HG02840 (cell line): ENCODE measurements around the gene ZNF736.
"Not testable (repeated sequence)": the region's sequence is repeated elsewhere in the genome, so short reads cannot be mapped to it uniquely, and the experiment has no call there.

ENCODE experiments used
- ATAC-seq: cut with Tn5 transposase; IDR thresholded peaks from one replicate; pipeline ENCODE4 v1.9.1; 2021; ENCODE audit warnings: mild to moderate bottlenecking, moderate library complexity, moderate number of reproducible peaks; ENCODE audit not compliant: unreplicated experiment, low FRiP score

The ZNF736 gene

GRCh38 chr7:64313740-64314491 lies at the start of gene ZNF736:
ZNF736 (plus strand) TSS chr7:64313961; CDS start chr7:64314151, 190 bp downstream.
- ATAC-seq: peak; percentile 100

GRCh38 chr7:64266341-64266919 lies 47.3 kb upstream of the ZNF736 start:
- no peak for ATAC-seq

GRCh38 chr7:64277630-64278029 lies 36.1 kb upstream of the ZNF736 start:
- no peak for ATAC-seq

GRCh38 chr7:64294701-64295420 lies 18.9 kb upstream of the ZNF736 start:
- no peak for ATAC-seq

GRCh38 chr7:64297418-64297817 lies 16.3 kb upstream of the ZNF736 start:
- ATAC-seq: not testable (repeated sequence)

- ATAC-seq: no peak
Measured at GRCh38 chr7:64300641-64301405, 12.9 kb upstream of the ZNF736 start.

- peak; percentile 98 for ATAC-seq
Measured at GRCh38 chr7:64307254-64308015, 6.3 kb upstream of the ZNF736 start.

GRCh38 chr7:64308016-64308270 lies 5.8 kb upstream of the ZNF736 start:
- no peak for ATAC-seq

GRCh38 chr7:64310426-64310825 lies 3.3 kb upstream of the ZNF736 start:
- no peak for ATAC-seq

- ATAC-seq: no peak
Measured at GRCh38 chr7:64312826-64313225, 935 bp upstream of the ZNF736 start.

GRCh38 chr7:64314566-64314965 lies 805 bp downstream of the ZNF736 start:
- no peak for ATAC-seq

- ATAC-seq: not testable (repeated sequence)
Measured at GRCh38 chr7:64316031-64316742, 2.4 kb downstream of the ZNF736 start.

GRCh38 chr7:64320547-64321513 lies 7.1 kb downstream of the ZNF736 start:
- no peak for ATAC-seq

- ATAC-seq: not testable (repeated sequence)
Measured at GRCh38 chr7:64324166-64324565, 10.4 kb downstream of the ZNF736 start.

- ATAC-seq: not testable (repeated sequence)
Measured at GRCh38 chr7:64348713-64349210, 35.0 kb downstream of the ZNF736 start.

- no peak for ATAC-seq
Measured at GRCh38 chr7:64359543-64359942, 45.8 kb downstream of the ZNF736 start.

- ATAC-seq: no peak
Measured at GRCh38 chr7:64371116-64371515, 57.4 kb downstream of the ZNF736 start.

- ATAC-seq: no peak
Measured at GRCh38 chr7:64373017-64373416, 59.3 kb downstream of the ZNF736 start.
